Nephron (organoid): Measurements from ENCODE around the gene PRSS50.

Source experiments
- H3K27ac Mint-ChIP-seq, 3 experiments: 2 replicates each; pipeline ENCODE4 v1.8.0; 2020; ENCODE audit warnings: mixed read lengths in 3 of 3, mild to moderate bottlenecking in 2 of 3, moderate library complexity in 1 of 3
- H3K27me3 Mint-ChIP-seq: 2 replicates; pipeline ENCODE4 v1.8.0; 2021; ENCODE audit warnings: low read depth, mild to moderate bottlenecking, moderate library complexity, mixed read lengths
- H3K36me3 Mint-ChIP-seq: 2 replicates; pipeline ENCODE4 v1.8.0; 2020; ENCODE audit warnings: low read depth, mixed read lengths
- H3K4me1 Mint-ChIP-seq: 2 replicates; pipeline ENCODE4 v1.8.0; 2020; ENCODE audit warnings: mixed read lengths
- H3K4me3 Mint-ChIP-seq, 3 experiments: 2 replicates each; pipeline ENCODE4 v1.8.0; 2020; ENCODE audit warnings: mild to moderate bottlenecking in 3 of 3, mixed read lengths in 3 of 3, moderate library complexity in 2 of 3
- H3K9me3 Mint-ChIP-seq: 2 replicates; pipeline ENCODE4 v1.8.0; 2020; ENCODE audit warnings: mixed read lengths
- CTCF ChIP-seq, 3 experiments: fragments of 200-600 bp; sonication (generic); IDR thresholded peaks; one replicate each; pipeline ENCODE4 v1.5.0; 2021; ENCODE audit warnings: antibody characterized with exemption in 3 of 3; ENCODE audit not compliant: unreplicated experiment in 3 of 3

PRSS50 gene

GRCh38 chr3:46673151-46674030 is 44.3 kb downstream of the PRSS50 start:
- Mint-ChIP-seq H3K27ac (no peak overlapping the region), H3K4me1 (peaks cover 6% of the 10 kb centered on the region), H3K9me3 (no peaks in the 10 kb centered on the region), H3K4me3 (no peak overlapping the region), H3K36me3 (no peaks in the 10 kb centered on the region), H3K27me3 (peaks cover 37% of the 10 kb centered on the region)
- no peak for TF ChIP-seq CTCF (IDR thresholded peaks at IDR 0.05; ENCODE audit: unreplicated experiment in 3 of 3)

- Mint-ChIP-seq H3K4me1 (peaks cover 1% of the 10 kb centered on the region), H3K9me3 (no peaks in the 10 kb centered on the region), H3K27me3 (peaks cover 39% of the 10 kb centered on the region), H3K27ac (no peak overlapping the region), H3K36me3 (no peaks in the 10 kb centered on the region), H3K4me3 (no peak overlapping the region)
- TF ChIP-seq CTCF (IDR thresholded peaks at IDR 0.05; ENCODE audit: unreplicated experiment in 3 of 3) = no peak
Observed at GRCh38 chr3:46672349-46672695, 45.3 kb downstream of the PRSS50 start.

- no peak for TF ChIP-seq CTCF (IDR thresholded peaks at IDR 0.05; ENCODE audit: unreplicated experiment in 3 of 3)
- H3K27ac Mint-ChIP-seq = no peak overlapping the region
- H3K27me3 Mint-ChIP-seq = peaks cover 40% of the 10 kb centered on the region
- H3K4me3 Mint-ChIP-seq = no peak overlapping the region
- H3K36me3 Mint-ChIP-seq = no peaks in the 10 kb centered on the region
- peaks cover 3% of the 10 kb centered on the region for H3K4me1 Mint-ChIP-seq
- no peaks in the 10 kb centered on the region for H3K9me3 Mint-ChIP-seq
Observed at GRCh38 chr3:46671541-46672348, 45.9 kb downstream of the PRSS50 start.

GRCh38 chr3:46670891-46671427 is 46.7 kb downstream of the PRSS50 start:
- Mint-ChIP-seq H3K4me1 (peaks cover 9% of the 10 kb centered on the region), H3K36me3 (no peaks in the 10 kb centered on the region), H3K27me3 (peaks cover 42% of the 10 kb centered on the region), H3K4me3 (no peak overlapping the region), H3K9me3 (no peaks in the 10 kb centered on the region), H3K27ac (no peak overlapping the region)
- no peak for TF ChIP-seq CTCF (IDR thresholded peaks at IDR 0.05; ENCODE audit: unreplicated experiment in 3 of 3)

GRCh38 chr3:46670000-46670890 is 47.4 kb downstream of the PRSS50 start:
- peaks cover 16% of the 10 kb centered on the region for H3K4me1 Mint-ChIP-seq

More at GRCh38 chr3:46670000-46670890, 47.4 kb downstream of the PRSS50 start:
- no peak for TF ChIP-seq CTCF (IDR thresholded peaks at IDR 0.05; ENCODE audit: unreplicated experiment in 3 of 3)
- Mint-ChIP-seq H3K27me3 (peaks cover 45% of the 10 kb centered on the region), H3K36me3 (no peaks in the 10 kb centered on the region), H3K4me3 (no peak overlapping the region), H3K27ac (no peak overlapping the region), H3K9me3 (no peaks in the 10 kb centered on the region)
